HG02588 (cell line): ENCODE data around the gene CKAP4.
"Not testable (repeated sequence)": the region's sequence is repeated elsewhere in the genome, so short reads cannot be mapped to it uniquely, and the experiment has no call there.

ENCODE experiments used
- ATAC-seq: cut with Tn5 transposase; IDR thresholded peaks from one replicate; pipeline ENCODE4 v1.9.1; 2021; ENCODE audit warnings: mild to moderate bottlenecking, moderate library complexity; ENCODE audit not compliant: unreplicated experiment

Gene CKAP4

GRCh38 chr12:106247674-106248311 is at the start of gene CKAP4:
Gene CKAP4, minus strand, starts transcription at chr12:106248020. Its CDS starts 169 bp downstream, at chr12:106247851.
- peak; percentile 54 for ATAC-seq

DNA sequence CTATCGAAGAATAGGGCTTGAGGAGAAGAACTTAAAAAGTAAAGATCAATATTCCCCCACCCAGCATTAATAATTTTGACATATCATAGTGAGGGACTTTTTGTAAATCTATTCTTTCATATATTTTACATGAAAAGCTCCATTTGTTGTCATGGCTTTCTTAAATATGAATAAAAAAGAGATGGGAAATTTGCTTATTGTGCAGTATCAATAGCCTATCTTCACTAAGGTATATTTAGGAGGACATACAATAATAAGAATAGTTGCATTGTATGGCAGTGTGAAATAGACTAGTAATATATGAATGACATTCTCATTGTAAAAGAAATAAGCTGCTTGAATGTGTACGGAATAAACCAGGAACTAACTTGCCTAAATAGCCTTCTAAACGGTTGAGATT is 49.3 kb upstream of the CKAP4 start:
- no peak for ATAC-seq

- no peak for ATAC-seq
Measured at GRCh38 chr12:106296179-106296877, 48.5 kb upstream of the CKAP4 start.

DNA sequence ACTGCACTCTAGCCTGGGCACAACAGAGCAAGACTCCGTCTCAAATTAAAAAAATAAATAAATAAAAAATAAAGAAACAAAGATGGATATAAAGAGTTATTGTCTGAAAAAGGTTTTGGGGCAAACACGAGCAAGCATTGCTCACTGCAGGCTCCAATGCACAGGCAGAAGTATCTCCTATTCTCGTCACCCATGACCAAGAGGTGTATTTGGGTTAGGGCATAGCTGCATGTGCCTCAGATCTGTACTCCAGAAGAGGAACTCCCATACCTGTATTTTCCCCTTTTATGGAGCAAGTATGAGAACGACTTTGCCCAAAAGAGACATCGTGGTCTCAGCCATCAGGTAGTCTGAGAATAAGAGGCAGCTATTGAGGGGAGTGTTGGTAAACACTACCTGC is 44.5 kb upstream of the CKAP4 start:
- no peak for ATAC-seq

GRCh38 chr12:106291342-106291741 is 43.5 kb upstream of the CKAP4 start:
- no peak for ATAC-seq

DNA sequence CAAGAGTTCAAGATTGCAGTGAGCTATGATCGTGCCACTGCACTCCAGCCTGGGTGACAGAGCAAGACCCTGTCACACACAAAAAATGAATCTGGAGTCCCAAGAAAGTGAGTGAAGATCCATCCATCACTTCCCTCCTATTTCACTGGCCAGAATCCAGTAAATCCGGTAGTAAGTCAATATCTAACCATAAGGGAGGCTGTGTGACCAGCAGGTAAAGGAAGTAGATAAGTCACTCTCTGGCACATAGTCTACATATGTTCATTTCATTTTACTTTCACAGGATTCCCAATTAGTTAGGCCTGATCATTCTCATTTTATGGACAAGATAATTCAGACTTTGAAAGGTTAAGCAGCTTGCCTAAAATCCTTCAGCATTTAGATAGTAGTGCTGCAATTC is 42.8 kb upstream of the CKAP4 start:
- ATAC-seq, result no peak

GRCh38 chr12:106289196-106289681 is 41.4 kb upstream of the CKAP4 start:
- no peak for ATAC-seq

DNA sequence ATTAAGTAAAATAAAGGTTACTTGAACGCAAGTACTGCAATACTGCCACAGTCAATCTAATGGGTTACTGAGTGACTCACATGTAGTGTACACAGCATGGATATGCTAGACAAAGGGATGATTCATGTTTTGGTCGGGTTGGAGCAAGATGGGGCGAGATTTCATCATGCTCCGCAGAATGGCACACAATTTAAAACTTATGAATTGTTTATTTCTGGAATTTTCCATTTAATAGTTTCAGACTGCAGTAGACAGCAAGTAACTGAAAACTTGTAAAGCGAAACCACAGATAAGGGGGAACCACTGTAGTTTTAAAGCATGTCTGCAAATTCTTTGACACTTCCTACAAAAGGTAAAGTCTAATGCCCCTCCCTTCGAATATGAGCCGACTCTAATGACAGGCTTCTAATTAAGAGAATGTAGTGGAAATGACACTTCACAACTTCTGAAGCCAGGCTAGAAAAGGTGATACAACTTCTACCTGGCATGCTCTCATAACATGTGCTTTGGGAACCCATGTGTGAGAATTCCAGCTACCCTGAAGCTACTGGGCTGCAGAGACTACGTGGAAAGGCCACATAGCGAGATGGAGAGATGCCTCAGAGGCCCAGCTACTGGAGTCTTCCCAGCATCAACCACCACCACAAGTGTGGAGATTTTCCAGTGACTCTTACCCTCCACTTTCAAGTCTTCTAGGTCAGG is 40.8 kb upstream of the CKAP4 start:
- no peak for ATAC-seq

- ATAC-seq, result no peak
Measured at GRCh38 chr12:106288101-106288493, 40.3 kb upstream of the CKAP4 start.

DNA sequence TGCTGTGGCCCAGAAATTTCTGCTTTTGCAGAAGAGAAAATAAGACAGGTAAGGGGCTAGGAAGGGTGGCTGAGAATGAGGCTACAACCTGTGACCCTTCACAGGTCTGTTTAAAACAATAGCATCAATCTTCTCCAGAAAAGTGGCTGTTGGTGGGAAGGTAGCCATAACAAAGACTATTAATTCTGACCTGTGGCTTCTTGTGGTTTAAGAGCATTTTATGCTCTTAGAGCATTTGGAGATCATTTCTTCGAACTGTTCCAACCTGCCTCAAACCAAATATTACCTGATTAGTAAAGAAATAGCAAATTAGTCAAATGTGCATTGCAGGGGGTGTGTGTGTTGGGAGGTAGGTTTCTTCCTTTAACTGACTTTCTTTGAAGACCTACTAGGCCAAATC is 39.5 kb upstream of the CKAP4 start:
- ATAC-seq, result no peak

GRCh38 chr12:106286576-106287162 is 38.8 kb upstream of the CKAP4 start:
- ATAC-seq, result not testable (repeated sequence)

GRCh38 chr12:106285982-106286381 is 38.2 kb upstream of the CKAP4 start:
- peak; percentile 59 for ATAC-seq

DNA sequence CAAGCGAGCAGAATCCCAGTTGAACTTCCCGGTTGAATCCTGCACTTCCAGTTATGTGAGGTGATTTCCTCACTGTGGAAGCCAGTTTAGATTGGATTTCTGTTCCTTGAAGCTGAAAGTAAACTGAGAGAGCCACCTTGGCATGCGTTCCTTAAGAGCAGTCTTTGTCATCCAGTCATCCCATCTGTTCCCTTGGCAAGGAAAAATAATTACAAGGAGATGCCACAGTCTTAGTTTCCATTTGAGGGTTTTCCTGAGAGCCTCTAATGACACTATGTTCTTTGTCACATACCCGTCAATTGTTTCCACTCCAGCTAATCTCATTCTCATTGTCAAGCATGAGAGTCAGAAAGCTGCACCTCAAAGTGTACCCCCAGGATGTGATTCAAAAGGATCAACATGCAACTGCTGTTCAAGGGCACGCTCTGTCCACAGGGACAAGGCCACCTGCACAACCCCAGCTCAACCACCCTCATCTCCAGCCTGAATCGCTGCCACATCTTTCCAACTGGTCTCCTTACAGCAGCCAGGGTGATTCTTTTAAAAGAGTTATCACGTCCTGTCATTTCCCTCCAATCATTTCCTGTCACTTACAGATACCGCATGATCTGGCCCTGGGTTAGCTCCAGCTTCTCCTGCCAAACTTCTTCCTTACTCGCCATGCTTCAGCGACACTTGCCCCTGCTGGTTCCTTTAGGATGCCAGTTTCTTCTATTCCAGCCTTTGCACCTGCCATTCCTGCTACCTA is 36.7 kb upstream of the CKAP4 start:
- ATAC-seq, result no peak

DNA sequence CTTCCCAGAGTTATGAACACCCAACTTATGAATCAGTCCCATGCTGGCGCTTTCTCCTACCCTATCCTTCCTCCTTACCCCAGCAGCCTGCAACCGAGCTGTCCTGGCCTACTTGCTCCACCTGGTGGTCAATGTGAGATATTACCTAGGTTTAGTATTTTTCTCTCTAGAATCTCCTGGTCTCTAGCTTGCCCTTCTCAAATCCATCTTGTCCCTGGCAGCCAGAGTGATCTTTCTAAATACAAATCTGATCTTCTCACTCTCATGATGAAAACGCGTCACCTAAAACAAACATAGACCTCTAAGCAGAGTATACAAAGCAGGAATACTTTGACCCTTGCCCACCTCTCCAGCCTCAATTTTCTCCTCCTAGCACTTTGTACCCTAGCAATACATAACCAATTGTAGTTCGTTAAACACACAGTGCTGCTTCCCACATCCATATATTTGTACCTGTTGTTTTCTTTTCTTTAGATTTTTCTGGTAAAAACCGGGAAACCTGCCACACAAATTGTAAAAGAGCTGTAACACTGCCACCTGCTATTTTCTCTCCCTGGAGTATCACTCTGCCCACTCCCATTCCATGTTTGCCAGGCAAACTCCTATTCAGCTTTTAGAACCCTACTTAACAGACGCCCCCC is 34.8 kb upstream of the CKAP4 start:
- ATAC-seq, result no peak

DNA sequence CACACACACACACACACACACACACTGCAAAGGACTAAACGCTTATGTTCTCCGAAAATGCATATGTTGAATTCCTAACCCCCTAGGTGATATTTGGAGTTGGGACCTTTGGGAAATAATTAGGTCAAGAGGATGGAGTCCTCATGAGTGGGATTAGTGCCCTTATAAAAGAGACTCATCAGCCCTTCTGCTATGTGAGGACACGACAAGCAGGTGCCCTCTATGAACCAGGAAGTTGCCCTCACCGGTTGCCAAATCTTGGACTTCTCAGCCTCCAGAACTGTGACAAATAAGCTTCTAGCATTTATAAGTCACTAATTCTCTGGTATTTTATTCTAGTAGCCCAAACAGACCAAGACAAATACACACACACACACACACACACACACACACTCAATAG is 34.0 kb upstream of the CKAP4 start:
- ATAC-seq, result no peak

GRCh38 chr12:106281056-106281782 is 33.4 kb upstream of the CKAP4 start:
- no peak for ATAC-seq

GRCh38 chr12:106280106-106280505 is 32.3 kb upstream of the CKAP4 start:
- no peak for ATAC-seq

DNA sequence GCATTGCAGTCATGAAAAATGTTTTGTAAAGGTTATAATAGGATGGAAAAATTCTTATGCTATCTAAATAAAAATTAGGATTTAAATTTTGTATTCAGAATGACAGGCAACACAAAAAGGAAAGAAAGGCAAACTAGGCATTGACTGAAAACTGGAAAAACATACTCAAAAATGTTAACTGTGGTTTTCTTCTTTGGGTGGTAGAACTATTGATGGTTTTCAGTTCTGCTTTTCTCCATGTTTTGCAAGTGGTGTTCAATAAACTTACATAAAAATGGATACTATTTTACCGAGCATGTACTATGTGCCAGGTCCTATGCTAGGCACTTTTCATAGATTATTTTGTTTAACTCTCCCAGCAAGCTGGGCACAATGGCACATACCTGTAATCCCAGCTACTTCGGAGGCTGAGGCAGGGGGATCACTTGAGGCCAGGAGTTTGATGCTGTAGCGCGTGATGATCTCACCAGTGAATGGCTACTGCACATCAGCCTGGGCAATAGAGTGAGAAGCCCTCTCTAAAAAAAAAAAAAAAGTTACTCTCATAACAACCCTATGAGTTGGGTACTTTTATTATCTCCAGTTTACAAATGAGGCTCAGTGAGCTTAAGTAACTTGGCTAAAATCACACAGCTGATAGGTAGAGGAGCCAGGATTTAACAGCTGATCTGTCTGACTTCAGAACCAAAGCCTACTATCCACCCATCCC is 28.4 kb upstream of the CKAP4 start:
- ATAC-seq, result peak; percentile 73

- no peak for ATAC-seq
Measured at GRCh38 chr12:106275458-106275857, 27.6 kb upstream of the CKAP4 start.
